OCI-LY7 (cell line): ENCODE data around the gene BEST3. TPM values are rescaled to one million over a fixed set of nuclear protein-coding genes. Genes with fewer than 3 reads are reported as not detected.

ENCODE experiments used
- BruUV-seq: library from RNA; stranded (reverse); fragments of 400-500 nt; replicated peaks from 2 replicates; lab custom pipeline; 2021; lab: Mats Ljungman, UMichigan
- CTCF ChIA-PET: fragments of 300-600 bp; sonication (Branson Sonifier 250); formaldehyde crosslinking; loops from one replicate; lab custom pipeline; 2022; ENCODE audit warnings: antibody characterized with exemption; ENCODE audit not compliant: unreplicated experiment; lab: Charles Lee
- POLR2A ChIA-PET: fragments of 300-600 bp; sonication (Branson Sonifier 250); formaldehyde crosslinking; loops from one replicate; lab custom pipeline; 2022; ENCODE audit warnings: antibody characterized with exemption; lab: Charles Lee
- DNase-seq: peaks from one replicate; pipeline ENCODE4 v3.0.0-alpha.2; 2015; ENCODE audit warnings: low spot score
- H2AFZ ChIP-seq: fragments of 200-600 bp; sonication (generic), shearing (Covaris generic); 2 replicates; pipeline ENCODE4 v1.6.1; 2014; ENCODE audit warnings: mild to moderate bottlenecking, antibody characterized with exemption, low read length, moderate library complexity
- H3K27ac ChIP-seq: fragments of 200-600 bp; sonication (generic); 2 replicates; pipeline ENCODE4 v1.5.1; 2014; ENCODE audit warnings: mixed run types, low read depth, mild to moderate bottlenecking, moderate library complexity, low read length, inconsistent platforms; ENCODE audit not compliant: poor library complexity, severe bottlenecking
- H3K36me3 ChIP-seq: fragments of 200-600 bp; sonication (generic); 2 replicates; pipeline ENCODE4 v1.6.1; 2014; ENCODE audit warnings: mild to moderate bottlenecking, antibody characterized with exemption, low read length, moderate library complexity, mixed read lengths; ENCODE audit not compliant: insufficient read depth
- H3K4me1 ChIP-seq: fragments of 200-600 bp; sonication (generic); 2 replicates; pipeline ENCODE4 v1.5.1; 2014; ENCODE audit warnings: mild to moderate bottlenecking, low read length; ENCODE audit not compliant: insufficient read depth, poor library complexity, severe bottlenecking
- H3K4me2 ChIP-seq: fragments of 200-600 bp; sonication (generic); 2 replicates; pipeline ENCODE4 v1.6.1; 2014; ENCODE audit warnings: mild to moderate bottlenecking, low read length
- H3K4me3 ChIP-seq: fragments of 200-600 bp; sonication (generic); 2 replicates; pipeline ENCODE4 v1.5.1; 2014; ENCODE audit warnings: mild to moderate bottlenecking, low read depth, low read length; ENCODE audit not compliant: poor library complexity, severe bottlenecking
- H3K79me2 ChIP-seq: fragments of 200-600 bp; sonication (generic); 2 replicates; pipeline ENCODE4 v1.6.1; 2016; ENCODE audit warnings: low read depth, mild to moderate bottlenecking, low read length, moderate library complexity, mixed read lengths; ENCODE audit not compliant: insufficient read depth
- H3K9me2 ChIP-seq: fragments of 200-600 bp; sonication (generic); 2 replicates; pipeline ENCODE4 v1.6.1; 2016; ENCODE audit warnings: mild to moderate bottlenecking, low read length, mixed read lengths; ENCODE audit not compliant: insufficient read depth
- H3K9me3 ChIP-seq: fragments of 200-600 bp; sonication (generic); 2 replicates; pipeline ENCODE4 v1.6.1; 2014; ENCODE audit warnings: mild to moderate bottlenecking, mixed run types, low read length, mixed read lengths
- H4K20me1 ChIP-seq: fragments of 200-600 bp; sonication (generic); 2 replicates; pipeline ENCODE4 v1.6.1; 2014; ENCODE audit warnings: mild to moderate bottlenecking, antibody characterized with exemption, low read length, moderate library complexity, mixed read lengths; ENCODE audit not compliant: insufficient read depth
- EZH2phosphoT487 ChIP-seq: fragments of 200-600 bp; sonication (generic); IDR thresholded peaks from 2 replicates; pipeline ENCODE4 v1.6.1; 2018; ENCODE audit warnings: low read depth, borderline replicate concordance, mild to moderate bottlenecking, mixed run types, antibody characterized with exemption, low read length, moderate library complexity, mixed read lengths
- intact Hi-C: fragments of 100-400 bp; cut with micrococcal nuclease; formaldehyde crosslinking; loops from one replicate; pipeline ENCODE4 v1.10.0; 2022; ENCODE audit not compliant: unreplicated experiment
- total RNA-seq, 2 experiments: library from RNA; depleted of rRNA in 1 of 2; stranded (reverse); fragments of >200 nt in 1 of 2; shearing (Covaris generic) in 1 of 2; gene quantifications; 2 replicates each; pipeline ENCODE4 v1.2.3, GENCODE V29; 2014 to 2022
- TF ChIP-seq, protein P1 (sequence below): fragments of 200-600 bp; sonication (generic); conservative IDR thresholded peaks from 2 replicates; pipeline ENCODE4 v1.5.1; 2014; ENCODE audit warnings: mild to moderate bottlenecking, antibody characterized with exemption, low read length, moderate library complexity, mixed read lengths

Gene BEST3
- total RNA-seq, 2 experiments from 2014 or later: 60.1 to 123 TPM

- ChIA-PET CTCF (no interaction called here), POLR2A (no interaction called here)
- Histone ChIP-seq H3K36me3 (no peaks in the 10 kb centered on the region), H3K27ac (no peak overlapping the region), H3K4me2 (no peak overlapping the region), H3K9me3 (no peaks in the 10 kb centered on the region), H2AFZ (no peak overlapping the region), H3K4me3 (no peak overlapping the region), H4K20me1 (no peaks in the 10 kb centered on the region), H3K4me1 (no peaks in the 10 kb centered on the region), H3K9me2 (no peaks in the 10 kb centered on the region), H3K79me2 (no peaks in the 10 kb centered on the region)
- no peak for DNase-seq
- intact Hi-C loops: no loop called here
- BruUV-seq: no TSS peak
- TF ChIP-seq EZH2phosphoT487: no peak
- TF ChIP-seq, protein P1, sequence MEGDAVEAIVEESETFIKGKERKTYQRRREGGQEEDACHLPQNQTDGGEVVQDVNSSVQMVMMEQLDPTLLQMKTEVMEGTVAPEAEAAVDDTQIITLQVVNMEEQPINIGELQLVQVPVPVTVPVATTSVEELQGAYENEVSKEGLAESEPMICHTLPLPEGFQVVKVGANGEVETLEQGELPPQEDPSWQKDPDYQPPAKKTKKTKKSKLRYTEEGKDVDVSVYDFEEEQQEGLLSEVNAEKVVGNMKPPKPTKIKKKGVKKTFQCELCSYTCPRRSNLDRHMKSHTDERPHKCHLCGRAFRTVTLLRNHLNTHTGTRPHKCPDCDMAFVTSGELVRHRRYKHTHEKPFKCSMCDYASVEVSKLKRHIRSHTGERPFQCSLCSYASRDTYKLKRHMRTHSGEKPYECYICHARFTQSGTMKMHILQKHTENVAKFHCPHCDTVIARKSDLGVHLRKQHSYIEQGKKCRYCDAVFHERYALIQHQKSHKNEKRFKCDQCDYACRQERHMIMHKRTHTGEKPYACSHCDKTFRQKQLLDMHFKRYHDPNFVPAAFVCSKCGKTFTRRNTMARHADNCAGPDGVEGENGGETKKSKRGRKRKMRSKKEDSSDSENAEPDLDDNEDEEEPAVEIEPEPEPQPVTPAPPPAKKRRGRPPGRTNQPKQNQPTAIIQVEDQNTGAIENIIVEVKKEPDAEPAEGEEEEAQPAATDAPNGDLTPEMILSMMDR: no peak
Measured at GRCh38 chr12:69641546-69641945, 57.6 kb downstream of the BEST3 start.

DNA sequence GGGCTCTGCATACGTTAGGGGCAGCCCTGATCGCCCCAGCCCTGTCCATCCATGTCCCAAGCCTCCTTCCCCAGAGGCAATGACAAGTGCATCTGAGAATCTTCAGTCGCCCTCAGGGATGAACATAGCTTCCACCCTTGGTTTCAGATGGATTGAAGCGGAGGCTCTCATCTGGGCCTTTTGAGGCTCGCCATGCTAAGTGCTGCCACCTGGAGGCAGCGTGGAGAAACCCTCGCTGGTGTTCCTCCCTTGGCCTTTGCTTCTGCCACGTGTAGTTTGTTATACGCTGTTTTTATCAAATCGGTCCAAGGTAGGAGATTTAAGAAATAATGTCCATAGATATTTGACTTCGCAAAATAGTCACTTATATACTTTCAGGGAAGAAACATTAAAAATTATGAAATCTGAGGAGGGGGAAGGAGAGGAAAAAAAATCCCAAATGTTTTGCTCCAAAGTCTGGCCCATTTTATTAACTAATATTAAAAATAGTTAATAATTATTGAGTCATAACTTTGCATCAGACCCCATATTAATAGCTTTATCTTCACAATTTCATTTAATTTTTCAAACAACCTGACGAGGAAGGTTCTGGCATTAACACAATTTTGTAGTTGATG is 59.6 kb downstream of the BEST3 start:
- Histone ChIP-seq H3K4me3 (no peak overlapping the region), H3K79me2 (no peaks in the 10 kb centered on the region), H3K9me2 (no peaks in the 10 kb centered on the region), H3K36me3 (no peaks in the 10 kb centered on the region), H3K9me3 (no peaks in the 10 kb centered on the region), H3K4me1 (no peaks in the 10 kb centered on the region), H4K20me1 (no peaks in the 10 kb centered on the region), H3K4me2 (no peak overlapping the region), H2AFZ (no peak overlapping the region), H3K27ac (no peak overlapping the region)
- DNase-seq: peak; percentile 71
- intact Hi-C loops: loop anchor here (1.0 to 5.0 kb wide), 2 partner anchors 282 to 348 kb away; partner anchors contain the start of gene YEATS4
- no peak for TF ChIP-seq EZH2phosphoT487
- TF ChIP-seq, protein P1: peak; percentile 96
- BruUV-seq: no TSS peak
- ChIA-PET CTCF (no interaction called here), POLR2A (interaction anchor here (0.7 kb wide), 2 partner anchors 53 to 1297 kb away, joined by 3 read pairs; no protein-coding TSS in a partner anchor)

DNA sequence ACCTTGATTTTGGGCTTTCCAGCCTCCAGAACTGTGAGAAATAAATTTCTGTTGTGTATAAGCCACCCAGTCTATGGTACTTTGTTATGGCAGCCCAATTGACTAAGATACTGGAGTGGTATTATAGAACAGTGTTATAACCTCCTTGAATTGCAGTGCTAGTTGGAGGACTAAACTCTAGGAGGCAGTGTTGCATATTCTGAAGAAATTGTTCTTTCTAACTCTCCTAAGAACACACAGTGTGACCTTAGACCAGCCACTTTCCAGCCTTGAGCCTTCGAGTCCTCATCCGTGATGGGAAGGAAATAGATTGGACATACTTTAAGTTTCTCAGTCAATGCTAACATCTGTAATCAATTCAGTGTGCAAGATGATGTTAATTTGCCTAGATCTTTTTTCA is 66.0 kb downstream of the BEST3 start:
- Histone ChIP-seq H3K36me3 (no peaks in the 10 kb centered on the region), H3K9me2 (no peaks in the 10 kb centered on the region), H3K9me3 (no peaks in the 10 kb centered on the region), H3K79me2 (no peaks in the 10 kb centered on the region), H3K4me1 (no peaks in the 10 kb centered on the region), H2AFZ (no peak overlapping the region), H3K27ac (no peak overlapping the region), H4K20me1 (no peaks in the 10 kb centered on the region), H3K4me2 (no peak overlapping the region), H3K4me3 (no peak overlapping the region)
- CTCF ChIA-PET: no interaction called here
- intact Hi-C loops: no loop called here
- POLR2A ChIA-PET: no interaction called here
- no peak for DNase-seq
- TF ChIP-seq, protein P1: peak; percentile 67
- TF ChIP-seq EZH2phosphoT487: no peak
- BruUV-seq: no TSS peak
